ENCODE data around the gene SEPTIN10. TPM values are rescaled to one million over a fixed set of nuclear protein-coding genes. Genes with fewer than 3 reads are reported as not detected.

The SEPTIN10 gene
- total RNA-seq, 4 donors from 2014 or later: 39.6 to 151 (median 106) TPM

DNA sequence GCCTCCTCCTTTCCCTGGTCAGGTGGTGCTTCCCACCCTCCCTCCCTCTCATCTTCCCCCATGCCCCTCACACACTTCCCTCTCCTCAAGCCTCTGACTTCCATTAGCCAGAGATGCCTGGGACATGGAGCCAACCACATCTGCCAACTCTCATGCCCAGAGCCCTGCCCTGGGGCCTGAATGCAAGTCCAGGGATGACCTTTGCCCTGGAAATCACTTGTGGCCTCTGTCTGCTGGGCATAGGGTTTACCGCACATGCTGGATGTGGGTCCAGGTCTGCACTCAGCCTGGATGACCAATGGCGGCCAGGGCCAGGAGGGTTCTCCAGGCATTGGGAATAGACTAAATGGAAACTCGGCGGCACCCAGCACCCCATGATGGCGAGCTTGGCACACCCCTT is 98.9 kb downstream of the SEPTIN10 start:
- in situ Hi-C loops (cut with MboI; ENCODE audit: low pct_ligation_motif_present in 1 of 4, low pct_unique_long_range_greater_than_20kb in 1 of 4, low sequenced_read_pairs in 3 of 4): no loop called here
- H3K36me3 ChIP-seq: no peaks in the 10 kb centered on the region
- no peak for DNase-seq
- TF ChIP-seq POLR2A (IDR thresholded peaks at IDR 0.05): no peak
- TF ChIP-seq POLR2AphosphoS5 (IDR thresholded peaks at IDR 0.05): no peak
- TF ChIP-seq CTCF (IDR thresholded peaks at IDR 0.05): no peak
- TF ChIP-seq EP300 (IDR thresholded peaks at IDR 0.05; ENCODE audit: low read depth): no peak
- peaks cover 6 to 14% (median 8%) of the 10 kb centered on the region in 4 donors for H3K4me1 ChIP-seq
- peak overlapping the region; percentile 72 to 87 (median 78) for H3K27ac ChIP-seq
- H3K9me3 ChIP-seq: no peaks in the 10 kb centered on the region
- H3K27me3 ChIP-seq: no peaks in the 10 kb centered on the region
- H3K4me3 ChIP-seq: no peak overlapping the region
- intact Hi-C loops (cut with DNase I; ENCODE audit: low total_unique reads): no loop called here
- 93% methylated on average over 5 of the region's 5 CpGs; no CpG with 5 or more reads in 1 of the 2 donors for WGBS, 2 donors (ENCODE audit: low coverage in 1 of 2)

DNA sequence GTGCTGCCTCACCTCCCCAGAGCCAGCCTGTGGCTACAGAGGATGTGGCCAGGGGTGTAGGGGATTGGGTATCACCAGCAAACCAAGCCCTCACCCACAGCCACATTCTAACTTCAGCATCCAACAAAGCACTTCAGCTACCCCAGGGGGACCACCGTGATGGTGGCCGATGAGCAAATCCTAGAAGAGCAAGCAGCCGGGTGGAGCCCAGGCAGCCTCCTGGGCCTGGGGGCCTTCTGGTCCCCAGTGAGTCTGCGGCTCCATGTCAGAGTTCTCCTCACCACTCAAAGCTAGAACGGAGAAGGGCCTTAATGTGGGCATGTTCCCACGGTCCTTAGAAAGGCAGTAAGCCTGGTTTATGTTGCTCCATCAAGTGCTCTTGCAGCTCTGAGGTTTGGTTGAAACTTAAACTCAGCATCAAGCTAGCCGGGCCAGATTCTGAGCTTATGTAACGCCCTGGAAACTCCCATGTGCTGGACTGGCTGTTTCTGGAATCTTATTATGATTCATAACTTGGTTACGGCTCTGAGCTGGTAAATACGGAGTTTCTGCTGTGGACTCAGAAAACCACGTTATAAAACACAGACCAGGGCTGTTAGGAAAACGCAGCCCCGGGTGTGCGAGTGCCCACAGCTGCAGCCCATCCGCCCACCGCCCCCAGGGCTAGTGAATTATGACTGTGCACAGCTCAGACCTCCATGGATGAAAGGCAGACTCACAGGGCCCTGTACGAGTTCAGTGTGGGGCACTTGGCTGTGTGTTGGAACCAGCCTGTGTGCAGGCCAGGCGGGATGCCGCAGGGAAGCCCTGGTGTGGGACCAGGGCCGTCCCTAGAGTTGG is 99.8 kb downstream of the SEPTIN10 start:
- intact Hi-C loops (cut with DNase I; ENCODE audit: low total_unique reads): no loop called here
- in situ Hi-C loops (cut with MboI; ENCODE audit: low pct_ligation_motif_present in 1 of 4, low pct_unique_long_range_greater_than_20kb in 1 of 4, low sequenced_read_pairs in 3 of 4): no loop called here

GRCh38 chr2:109513230-109513629 is 100.5 kb downstream of the SEPTIN10 start:
- no peak for DNase-seq
- Histone ChIP-seq H3K4me1 (peaks cover 6 to 14% (median 8%) of the 10 kb centered on the region in 4 donors), H3K27ac (no peak overlapping the region), H3K9me3 (no peaks in the 10 kb centered on the region), H3K4me3 (no peak overlapping the region), H3K36me3 (no peaks in the 10 kb centered on the region), H3K27me3 (no peaks in the 10 kb centered on the region)
- TF ChIP-seq POLR2A (IDR thresholded peaks at IDR 0.05) (no peak), POLR2AphosphoS5 (IDR thresholded peaks at IDR 0.05) (no peak)
- in situ Hi-C loops (cut with MboI; ENCODE audit: low pct_ligation_motif_present in 1 of 4, low pct_unique_long_range_greater_than_20kb in 1 of 4, low sequenced_read_pairs in 3 of 4) (no loop called here), intact Hi-C loops (cut with DNase I; ENCODE audit: low total_unique reads) (no loop called here)
- WGBS, 2 donors (ENCODE audit: low coverage in 1 of 2): 89 to 93% methylated on average over 2 to 5 of the region's 5 CpGs

More for the DNA sequence above, 99.8 kb downstream of the SEPTIN10 start:
- WGBS, 2 donors (ENCODE audit: low coverage in 1 of 2): 36% methylated on average over 12 of the region's 20 CpGs; no CpG with 5 or more reads in 1 of the 2 donors
- Histone ChIP-seq H3K36me3 (no peaks in the 10 kb centered on the region), H3K9me3 (no peaks in the 10 kb centered on the region), H3K27me3 (no peaks in the 10 kb centered on the region), H3K4me1 (peaks cover 6 to 14% (median 8%) of the 10 kb centered on the region in 4 donors), H3K27ac (peak overlapping the region; percentile 72 to 87 (median 78)), H3K4me3 (no peak overlapping the region)
- peak; percentile 26 for DNase-seq
- TF ChIP-seq POLR2A (IDR thresholded peaks at IDR 0.05): no peak
- TF ChIP-seq POLR2AphosphoS5 (IDR thresholded peaks at IDR 0.05): peak in 2 of 3 donors; percentile 41 to 50

DNA sequence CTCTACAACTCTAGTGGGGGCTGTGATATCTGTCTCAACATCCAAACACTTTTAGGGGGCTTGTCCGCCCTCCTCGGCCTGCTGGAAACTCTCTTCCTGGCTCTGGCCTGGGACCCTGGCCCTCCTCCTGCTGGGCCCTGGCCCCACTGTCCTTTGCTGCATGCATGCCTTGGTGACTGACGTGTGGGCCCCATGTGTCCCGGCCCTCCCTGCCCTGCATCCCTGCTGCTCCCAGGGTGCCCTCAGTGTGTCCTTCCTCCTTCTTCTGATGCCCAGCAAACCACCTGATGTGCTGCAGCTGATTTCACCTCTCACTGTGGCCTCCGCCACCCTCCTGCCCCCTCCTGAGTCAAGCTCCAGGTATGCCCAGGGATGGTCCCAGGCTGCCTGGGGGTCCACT is 101.7 kb downstream of the SEPTIN10 start:
- no peaks in the 10 kb centered on the region for H3K27me3 ChIP-seq
- in situ Hi-C loops (cut with MboI; ENCODE audit: low pct_ligation_motif_present in 1 of 4, low pct_unique_long_range_greater_than_20kb in 1 of 4, low sequenced_read_pairs in 3 of 4): no loop called here
- no peak for DNase-seq
- intact Hi-C loops (cut with DNase I; ENCODE audit: low total_unique reads): no loop called here
- H3K9me3 ChIP-seq: no peaks in the 10 kb centered on the region
- peaks cover 6 to 14% (median 8%) of the 10 kb centered on the region in 4 donors for H3K4me1 ChIP-seq
- no peak overlapping the region for H3K27ac ChIP-seq
- WGBS, 2 donors (ENCODE audit: low coverage in 1 of 2): 80% methylated on average over 5 of the region's 5 CpGs; no CpG with 5 or more reads in 1 of the 2 donors
- TF ChIP-seq CTCF (IDR thresholded peaks at IDR 0.05): no peak
- no peak overlapping the region for H3K4me3 ChIP-seq
- H3K36me3 ChIP-seq: no peaks in the 10 kb centered on the region

GRCh38 chr2:109511168-109511567 is 102.6 kb downstream of the SEPTIN10 start:
- no peak overlapping the region for H3K4me3 ChIP-seq
- intact Hi-C loops (cut with DNase I; ENCODE audit: low total_unique reads) (loop anchor here (2.0 kb wide), 1 partner anchor 384 kb away; no protein-coding TSS in a partner anchor), in situ Hi-C loops (cut with MboI; ENCODE audit: low pct_ligation_motif_present in 1 of 4, low pct_unique_long_range_greater_than_20kb in 1 of 4, low sequenced_read_pairs in 3 of 4) (no loop called here)
- H3K4me1 ChIP-seq: peaks cover 6 to 14% (median 8%) of the 10 kb centered on the region in 4 donors
- H3K9me3 ChIP-seq: no peaks in the 10 kb centered on the region
- H3K36me3 ChIP-seq: no peaks in the 10 kb centered on the region
- DNase-seq: no peak
- TF ChIP-seq POLR2A (IDR thresholded peaks at IDR 0.05): no peak
- TF ChIP-seq CTCF (IDR thresholded peaks at IDR 0.05): no peak
- no peak for TF ChIP-seq EP300 (IDR thresholded peaks at IDR 0.05; ENCODE audit: low read depth)
- TF ChIP-seq POLR2AphosphoS5 (IDR thresholded peaks at IDR 0.05): no peak
- no peaks in the 10 kb centered on the region for H3K27me3 ChIP-seq
- no peak overlapping the region for H3K27ac ChIP-seq
- WGBS, 2 donors (ENCODE audit: low coverage in 1 of 2): 83% methylated on average over 3 of the region's 3 CpGs; no CpG with 5 or more reads in 1 of the 2 donors
